ENCODE data around the gene LOXHD1. TPM values are rescaled to one million over a fixed set of nuclear protein-coding genes. Genes with fewer than 3 reads are reported as not detected.

LOXHD1 gene
- total and polyA plus RNA-seq, 4 experiments from 2014 or later: not detected

GRCh38 chr18:46449499-46449898 is 207.5 kb downstream of the LOXHD1 start:
- Histone ChIP-seq H3K4me3 (ENCODE audit: low read length in 2 of 2) (no peak overlapping the region), H3K36me3 (ENCODE audit: insufficient read depth, low read length) (no peaks in the 10 kb centered on the region), H3K27me3 (ENCODE audit: insufficient read depth, low read length) (no peaks in the 10 kb centered on the region), H3K27ac (ENCODE audit: low read depth, low read length) (no peak overlapping the region), H3K9me3 (ENCODE audit: control insufficient read depth in 1 of 2, low read length in 2 of 2) (no peaks in the 10 kb centered on the region), H3K4me1 (ENCODE audit: insufficient read depth, low read length) (no peaks in the 10 kb centered on the region)
- H3K4me1 Mint-ChIP-seq: no peaks in the 10 kb centered on the region
- DNase-seq: no peak
- H3K27ac Mint-ChIP-seq: no peak overlapping the region
- ChIA-PET POLR2A (ENCODE audit: partially characterized antibody) (no interaction called here), CTCF (ENCODE audit: partially characterized antibody) (interaction anchor here (1.2 kb wide), 1 partner anchor 9 kb away, joined by 3 read pairs; no protein-coding TSS in a partner anchor)
- peaks cover 0 to 15% (median 2%) of the 10 kb centered on the region in 8 donors for H3K9me3 Mint-ChIP-seq
- no peak overlapping the region for H3K4me3 Mint-ChIP-seq
- intact Hi-C loops (cut with micrococcal nuclease): no loop called here
- peaks cover 7 to 28% of the 10 kb centered on the region in 2 donors for H3K27me3 Mint-ChIP-seq
- peaks cover 0 to 5% of the 10 kb centered on the region in 2 donors for H3K36me3 Mint-ChIP-seq

- peaks cover 0 to 5% of the 10 kb centered on the region in 2 donors for H3K36me3 Mint-ChIP-seq
- Histone ChIP-seq H3K36me3 (ENCODE audit: insufficient read depth, low read length) (no peaks in the 10 kb centered on the region), H3K4me1 (ENCODE audit: insufficient read depth, low read length) (no peaks in the 10 kb centered on the region), H3K4me3 (ENCODE audit: low read length in 2 of 2) (no peak overlapping the region), H3K9me3 (ENCODE audit: control insufficient read depth in 1 of 2, low read length in 2 of 2) (no peaks in the 10 kb centered on the region), H3K27me3 (ENCODE audit: insufficient read depth, low read length) (no peaks in the 10 kb centered on the region), H3K27ac (ENCODE audit: low read depth, low read length) (no peak overlapping the region)
- peaks cover 0 to 16% (median 2%) of the 10 kb centered on the region in 8 donors for H3K9me3 Mint-ChIP-seq
- POLR2A ChIA-PET (ENCODE audit: partially characterized antibody): no interaction called here
- H3K27me3 Mint-ChIP-seq: peaks cover 7 to 28% of the 10 kb centered on the region in 2 donors
- H3K27ac Mint-ChIP-seq: no peak overlapping the region
- DNase-seq: no peak
- intact Hi-C loops (cut with micrococcal nuclease): no loop called here
- H3K4me1 Mint-ChIP-seq: no peaks in the 10 kb centered on the region
- CTCF ChIA-PET (ENCODE audit: partially characterized antibody): no interaction called here
- H3K4me3 Mint-ChIP-seq: no peak overlapping the region
These were observed 208.0 kb downstream of the LOXHD1 start for GRCh38 chr18:46449033-46449432.

GRCh38 chr18:46448347-46448746 is 208.7 kb downstream of the LOXHD1 start:
- peaks cover 0 to 5% of the 10 kb centered on the region in 2 donors for H3K36me3 Mint-ChIP-seq
- intact Hi-C loops (cut with micrococcal nuclease): no loop called here
- POLR2A ChIA-PET (ENCODE audit: partially characterized antibody): no interaction called here
- no peak overlapping the region for H3K27ac Mint-ChIP-seq
- peaks cover 7 to 28% of the 10 kb centered on the region in 2 donors for H3K27me3 Mint-ChIP-seq
- CTCF ChIA-PET (ENCODE audit: partially characterized antibody): no interaction called here
- no peaks in the 10 kb centered on the region for H3K9me3 ChIP-seq (ENCODE audit: control insufficient read depth in 1 of 2, low read length in 2 of 2)
- DNase-seq: no peak
- H3K4me1 Mint-ChIP-seq: no peaks in the 10 kb centered on the region
- H3K9me3 Mint-ChIP-seq: peaks cover 0 to 16% (median 2%) of the 10 kb centered on the region in 8 donors
- no peak overlapping the region for H3K4me3 Mint-ChIP-seq
- H3K4me3 ChIP-seq (ENCODE audit: low read length in 2 of 2): no peak overlapping the region
- no peaks in the 10 kb centered on the region for H3K36me3 ChIP-seq (ENCODE audit: insufficient read depth, low read length)
- H3K27me3 ChIP-seq (ENCODE audit: insufficient read depth, low read length): no peaks in the 10 kb centered on the region
- no peak overlapping the region for H3K27ac ChIP-seq (ENCODE audit: low read depth, low read length)
- no peaks in the 10 kb centered on the region for H3K4me1 ChIP-seq (ENCODE audit: insufficient read depth, low read length)

- Histone ChIP-seq H3K27me3 (ENCODE audit: insufficient read depth, low read length) (no peaks in the 10 kb centered on the region), H3K9me3 (ENCODE audit: control insufficient read depth in 1 of 2, low read length in 2 of 2) (no peaks in the 10 kb centered on the region), H3K4me1 (ENCODE audit: insufficient read depth, low read length) (no peaks in the 10 kb centered on the region), H3K4me3 (ENCODE audit: low read length in 2 of 2) (no peak overlapping the region), H3K27ac (ENCODE audit: low read depth, low read length) (no peak overlapping the region), H3K36me3 (ENCODE audit: insufficient read depth, low read length) (no peaks in the 10 kb centered on the region)
- no peak for DNase-seq
- intact Hi-C loops (cut with micrococcal nuclease): no loop called here
- peaks cover 0 to 5% of the 10 kb centered on the region in 2 donors for H3K36me3 Mint-ChIP-seq
- peaks cover 0 to 16% (median 2%) of the 10 kb centered on the region in 8 donors for H3K9me3 Mint-ChIP-seq
- H3K4me1 Mint-ChIP-seq: no peaks in the 10 kb centered on the region
- CTCF ChIA-PET (ENCODE audit: partially characterized antibody): no interaction called here
- no peak overlapping the region for H3K4me3 Mint-ChIP-seq
- no peak overlapping the region for H3K27ac Mint-ChIP-seq
- H3K27me3 Mint-ChIP-seq: peaks cover 7 to 28% of the 10 kb centered on the region in 2 donors
- POLR2A ChIA-PET (ENCODE audit: partially characterized antibody): no interaction called here
These were observed 209.2 kb downstream of the LOXHD1 start for GRCh38 chr18:46447792-46448191.

GRCh38 chr18:46447323-46447722 is 209.7 kb downstream of the LOXHD1 start:
- H3K27ac Mint-ChIP-seq: no peak overlapping the region
- H3K36me3 Mint-ChIP-seq: peaks cover 0 to 5% of the 10 kb centered on the region in 2 donors
- H3K4me1 Mint-ChIP-seq: no peaks in the 10 kb centered on the region
- no peak for DNase-seq
- H3K4me3 Mint-ChIP-seq: no peak overlapping the region
- H3K9me3 ChIP-seq (ENCODE audit: control insufficient read depth in 1 of 2, low read length in 2 of 2): no peaks in the 10 kb centered on the region
- intact Hi-C loops (cut with micrococcal nuclease): no loop called here
- H3K4me1 ChIP-seq (ENCODE audit: insufficient read depth, low read length): no peaks in the 10 kb centered on the region
- ChIA-PET CTCF (ENCODE audit: partially characterized antibody) (no interaction called here), POLR2A (ENCODE audit: partially characterized antibody) (no interaction called here)
- no peak overlapping the region for H3K4me3 ChIP-seq (ENCODE audit: low read length in 2 of 2)
- peaks cover 7 to 25% of the 10 kb centered on the region in 2 donors for H3K27me3 Mint-ChIP-seq
- H3K9me3 Mint-ChIP-seq: peaks cover 0 to 16% (median 2%) of the 10 kb centered on the region in 8 donors
- no peaks in the 10 kb centered on the region for H3K36me3 ChIP-seq (ENCODE audit: insufficient read depth, low read length)
- H3K27ac ChIP-seq (ENCODE audit: low read depth, low read length): no peak overlapping the region
- no peaks in the 10 kb centered on the region for H3K27me3 ChIP-seq (ENCODE audit: insufficient read depth, low read length)

GRCh38 chr18:46445522-46446313 is 211.3 kb downstream of the LOXHD1 start:
- Mint-ChIP-seq H3K27ac (no peak overlapping the region), H3K4me3 (no peak overlapping the region), H3K4me1 (no peaks in the 10 kb centered on the region), H3K9me3 (peaks cover 0 to 16% (median 2%) of the 10 kb centered on the region in 8 donors), H3K27me3 (peaks cover 7 to 22% of the 10 kb centered on the region in 2 donors), H3K36me3 (peaks cover 0 to 5% of the 10 kb centered on the region in 2 donors)
- no peaks in the 10 kb centered on the region for H3K36me3 ChIP-seq (ENCODE audit: insufficient read depth, low read length)
- H3K9me3 ChIP-seq (ENCODE audit: control insufficient read depth in 1 of 2, low read length in 2 of 2): no peaks in the 10 kb centered on the region
- H3K4me3 ChIP-seq (ENCODE audit: low read length in 2 of 2): no peak overlapping the region
- intact Hi-C loops (cut with micrococcal nuclease): no loop called here
- no peak for DNase-seq
- ChIA-PET POLR2A (ENCODE audit: partially characterized antibody) (no interaction called here), CTCF (ENCODE audit: partially characterized antibody) (no interaction called here)
- no peak overlapping the region for H3K27ac ChIP-seq (ENCODE audit: low read depth, low read length)
- H3K27me3 ChIP-seq (ENCODE audit: insufficient read depth, low read length): no peaks in the 10 kb centered on the region
- no peaks in the 10 kb centered on the region for H3K4me1 ChIP-seq (ENCODE audit: insufficient read depth, low read length)

- DNase-seq: no peak
- Histone ChIP-seq H3K27ac (ENCODE audit: low read depth, low read length) (no peak overlapping the region), H3K4me1 (ENCODE audit: insufficient read depth, low read length) (no peaks in the 10 kb centered on the region), H3K4me3 (ENCODE audit: low read length in 2 of 2) (no peak overlapping the region), H3K27me3 (ENCODE audit: insufficient read depth, low read length) (no peaks in the 10 kb centered on the region), H3K9me3 (ENCODE audit: control insufficient read depth in 1 of 2, low read length in 2 of 2) (no peaks in the 10 kb centered on the region), H3K36me3 (ENCODE audit: insufficient read depth, low read length) (no peaks in the 10 kb centered on the region)
- Mint-ChIP-seq H3K36me3 (no peaks in the 10 kb centered on the region), H3K9me3 (peaks cover 0 to 3% (median 0%) of the 10 kb centered on the region in 8 donors), H3K4me3 (no peak overlapping the region), H3K27me3 (peaks cover 6 to 9% of the 10 kb centered on the region in 2 donors), H3K27ac (no peak overlapping the region), H3K4me1 (peaks cover 0 to 1% (median under 1%) of the 10 kb centered on the region in 4 donors)
- CTCF ChIA-PET (ENCODE audit: partially characterized antibody): no interaction called here
- POLR2A ChIA-PET (ENCODE audit: partially characterized antibody): no interaction called here
- intact Hi-C loops (cut with micrococcal nuclease): no loop called here
These were observed 218.0 kb downstream of the LOXHD1 start for GRCh38 chr18:46439037-46439436.

Data from CD4-positive, alpha-beta memory T cell (primary cell).